Measurements from ENCODE around the gene CC2D2B. TPM values are rescaled to one million over a fixed set of nuclear protein-coding genes. Genes with fewer than 3 reads are reported as not detected.

Gene CC2D2B
- total RNA-seq, 1 experiment from 2014 or later = 0.20 TPM

DNA sequence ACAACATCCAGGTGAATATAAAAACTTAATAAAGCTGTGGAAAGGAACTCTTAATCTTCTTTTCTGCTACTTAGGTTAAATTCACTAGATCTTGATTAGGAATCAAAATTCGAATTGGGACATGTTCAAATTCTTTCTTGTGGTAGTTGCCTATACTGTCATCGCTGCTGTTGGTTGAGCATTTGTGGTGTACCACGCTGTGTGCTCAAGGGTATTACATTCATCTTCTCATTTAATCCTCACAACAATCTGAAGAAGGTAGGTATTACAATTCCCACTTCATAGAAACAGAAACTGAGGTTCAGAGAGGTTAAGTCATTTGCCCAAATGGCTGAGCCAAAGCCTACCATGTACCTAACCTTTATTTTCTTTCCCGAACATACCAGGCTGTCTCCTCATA, 39.9 kb upstream of the CC2D2B start:
- H3K4me3 Mint-ChIP-seq = no peak overlapping the region
- no peaks in the 10 kb centered on the region for H3K9me3 Mint-ChIP-seq
- H3K4me1 Mint-ChIP-seq = no peaks in the 10 kb centered on the region
- ChIA-PET POLR2A (no interaction called here), CTCF (interaction anchor here (1.7 to 1.8 kb wide), 2 partner anchors 26 to 174 kb away, joined by 4 to 12 read pairs; partner anchors contain the start of gene TCTN3)
- DNase-seq (ENCODE audit: low spot score) (no peak), ATAC-seq (no peak)
- H3K36me3 Mint-ChIP-seq = peaks cover 8% of the 10 kb centered on the region
- TF ChIP-seq ELF4 (CRISPR knock-in tag; IDR thresholded peaks at IDR 0.05; ENCODE audit: low read depth) (no peak), FOXP1 (CRISPR knock-in tag; IDR thresholded peaks at IDR 0.05; ENCODE audit: borderline replicate concordance) (no peak), TEAD1 (CRISPR knock-in tag; IDR thresholded peaks at IDR 0.05) (no peak), ZNF263 (CRISPR knock-in tag; IDR thresholded peaks at IDR 0.05; ENCODE audit: low read depth) (no peak), SP1 (CRISPR knock-in tag; conservative IDR thresholded peaks at IDR 0.05) (no peak), TEAD4 (CRISPR knock-in tag; IDR thresholded peaks at IDR 0.05) (no peak), TCF7 (CRISPR knock-in tag; IDR thresholded peaks at IDR 0.05; ENCODE audit: low read depth) (no peak), NR2C2 (CRISPR knock-in tag; IDR thresholded peaks at IDR 0.05) (no peak), GTF2I (CRISPR knock-in tag; conservative IDR thresholded peaks at IDR 0.05) (no peak), CREB1 (CRISPR knock-in tag; IDR thresholded peaks at IDR 0.05) (no peak)
- TF ChIP-seq, protein P1, sequence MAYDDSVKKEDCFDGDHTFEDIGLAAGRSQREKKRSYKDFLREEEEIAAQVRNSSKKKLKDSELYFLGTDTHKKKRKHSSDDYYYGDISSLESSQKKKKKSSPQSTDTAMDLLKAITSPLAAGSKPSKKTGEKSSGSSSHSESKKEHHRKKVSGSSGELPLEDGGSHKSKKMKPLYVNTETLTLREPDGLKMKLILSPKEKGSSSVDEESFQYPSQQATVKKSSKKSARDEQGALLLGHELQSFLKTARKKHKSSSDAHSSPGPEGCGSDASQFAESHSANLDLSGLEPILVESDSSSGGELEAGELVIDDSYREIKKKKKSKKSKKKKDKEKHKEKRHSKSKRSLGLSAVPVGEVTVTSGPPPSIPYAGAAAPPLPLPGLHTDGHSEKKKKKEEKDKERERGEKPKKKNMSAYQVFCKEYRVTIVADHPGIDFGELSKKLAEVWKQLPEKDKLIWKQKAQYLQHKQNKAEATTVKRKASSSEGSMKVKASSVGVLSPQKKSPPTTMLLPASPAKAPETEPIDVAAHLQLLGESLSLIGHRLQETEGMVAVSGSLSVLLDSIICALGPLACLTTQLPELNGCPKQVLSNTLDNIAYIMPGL (CRISPR knock-in tag; IDR thresholded peaks at IDR 0.05) = no peak
- TF ChIP-seq, protein P2, sequence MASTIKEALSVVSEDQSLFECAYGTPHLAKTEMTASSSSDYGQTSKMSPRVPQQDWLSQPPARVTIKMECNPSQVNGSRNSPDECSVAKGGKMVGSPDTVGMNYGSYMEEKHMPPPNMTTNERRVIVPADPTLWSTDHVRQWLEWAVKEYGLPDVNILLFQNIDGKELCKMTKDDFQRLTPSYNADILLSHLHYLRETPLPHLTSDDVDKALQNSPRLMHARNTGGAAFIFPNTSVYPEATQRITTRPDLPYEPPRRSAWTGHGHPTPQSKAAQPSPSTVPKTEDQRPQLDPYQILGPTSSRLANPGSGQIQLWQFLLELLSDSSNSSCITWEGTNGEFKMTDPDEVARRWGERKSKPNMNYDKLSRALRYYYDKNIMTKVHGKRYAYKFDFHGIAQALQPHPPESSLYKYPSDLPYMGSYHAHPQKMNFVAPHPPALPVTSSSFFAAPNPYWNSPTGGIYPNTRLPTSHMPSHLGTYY (CRISPR knock-in tag; IDR thresholded peaks at IDR 0.05) = no peak
- TF ChIP-seq, protein P3, sequence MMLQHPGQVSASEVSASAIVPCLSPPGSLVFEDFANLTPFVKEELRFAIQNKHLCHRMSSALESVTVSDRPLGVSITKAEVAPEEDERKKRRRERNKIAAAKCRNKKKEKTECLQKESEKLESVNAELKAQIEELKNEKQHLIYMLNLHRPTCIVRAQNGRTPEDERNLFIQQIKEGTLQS (CRISPR knock-in tag; conservative IDR thresholded peaks at IDR 0.05) = no peak
- TF ChIP-seq, protein P4, sequence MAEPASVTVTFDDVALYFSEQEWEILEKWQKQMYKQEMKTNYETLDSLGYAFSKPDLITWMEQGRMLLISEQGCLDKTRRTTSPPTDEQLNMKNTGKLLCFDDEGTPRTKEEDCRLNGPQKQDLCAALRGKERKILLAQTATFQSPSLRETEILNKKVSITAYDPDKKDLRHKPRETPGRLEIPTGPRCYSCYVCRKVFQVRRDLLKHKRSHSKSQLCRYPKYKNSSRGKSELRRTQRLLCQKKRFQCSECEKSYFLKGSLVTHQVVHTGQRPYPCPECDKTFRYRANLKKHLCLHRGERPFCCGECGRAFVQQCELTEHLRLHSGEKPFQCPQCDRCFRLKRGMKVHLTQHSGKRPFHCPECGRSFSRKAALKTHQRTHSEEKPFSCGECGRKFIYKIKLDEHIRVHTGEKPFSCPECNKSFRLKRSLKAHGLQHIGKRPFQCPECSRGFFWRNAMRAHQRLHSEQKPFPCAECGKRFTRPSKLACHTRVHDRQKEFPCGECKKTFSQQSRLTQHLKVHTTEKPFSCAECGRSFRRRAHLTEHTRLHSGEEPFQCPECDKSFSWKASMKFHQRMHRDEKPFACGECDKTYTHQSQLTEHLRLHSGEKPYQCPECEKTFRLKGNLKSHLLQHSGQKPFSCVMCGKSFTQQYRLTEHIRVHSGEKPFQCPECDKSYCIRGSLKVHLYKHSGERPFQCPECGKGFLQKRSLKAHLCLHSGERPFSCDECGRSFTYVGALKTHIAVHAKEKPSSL (CRISPR knock-in tag; conservative IDR thresholded peaks at IDR 0.05) = no peak
- TF ChIP-seq, protein P5, sequence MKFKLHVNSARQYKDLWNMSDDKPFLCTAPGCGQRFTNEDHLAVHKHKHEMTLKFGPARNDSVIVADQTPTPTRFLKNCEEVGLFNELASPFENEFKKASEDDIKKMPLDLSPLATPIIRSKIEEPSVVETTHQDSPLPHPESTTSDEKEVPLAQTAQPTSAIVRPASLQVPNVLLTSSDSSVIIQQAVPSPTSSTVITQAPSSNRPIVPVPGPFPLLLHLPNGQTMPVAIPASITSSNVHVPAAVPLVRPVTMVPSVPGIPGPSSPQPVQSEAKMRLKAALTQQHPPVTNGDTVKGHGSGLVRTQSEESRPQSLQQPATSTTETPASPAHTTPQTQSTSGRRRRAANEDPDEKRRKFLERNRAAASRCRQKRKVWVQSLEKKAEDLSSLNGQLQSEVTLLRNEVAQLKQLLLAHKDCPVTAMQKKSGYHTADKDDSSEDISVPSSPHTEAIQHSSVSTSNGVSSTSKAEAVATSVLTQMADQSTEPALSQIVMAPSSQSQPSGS (CRISPR knock-in tag; IDR thresholded peaks at IDR 0.05; ENCODE audit: borderline replicate concordance, low read depth) = no peak
- TF ChIP-seq, protein P6, sequence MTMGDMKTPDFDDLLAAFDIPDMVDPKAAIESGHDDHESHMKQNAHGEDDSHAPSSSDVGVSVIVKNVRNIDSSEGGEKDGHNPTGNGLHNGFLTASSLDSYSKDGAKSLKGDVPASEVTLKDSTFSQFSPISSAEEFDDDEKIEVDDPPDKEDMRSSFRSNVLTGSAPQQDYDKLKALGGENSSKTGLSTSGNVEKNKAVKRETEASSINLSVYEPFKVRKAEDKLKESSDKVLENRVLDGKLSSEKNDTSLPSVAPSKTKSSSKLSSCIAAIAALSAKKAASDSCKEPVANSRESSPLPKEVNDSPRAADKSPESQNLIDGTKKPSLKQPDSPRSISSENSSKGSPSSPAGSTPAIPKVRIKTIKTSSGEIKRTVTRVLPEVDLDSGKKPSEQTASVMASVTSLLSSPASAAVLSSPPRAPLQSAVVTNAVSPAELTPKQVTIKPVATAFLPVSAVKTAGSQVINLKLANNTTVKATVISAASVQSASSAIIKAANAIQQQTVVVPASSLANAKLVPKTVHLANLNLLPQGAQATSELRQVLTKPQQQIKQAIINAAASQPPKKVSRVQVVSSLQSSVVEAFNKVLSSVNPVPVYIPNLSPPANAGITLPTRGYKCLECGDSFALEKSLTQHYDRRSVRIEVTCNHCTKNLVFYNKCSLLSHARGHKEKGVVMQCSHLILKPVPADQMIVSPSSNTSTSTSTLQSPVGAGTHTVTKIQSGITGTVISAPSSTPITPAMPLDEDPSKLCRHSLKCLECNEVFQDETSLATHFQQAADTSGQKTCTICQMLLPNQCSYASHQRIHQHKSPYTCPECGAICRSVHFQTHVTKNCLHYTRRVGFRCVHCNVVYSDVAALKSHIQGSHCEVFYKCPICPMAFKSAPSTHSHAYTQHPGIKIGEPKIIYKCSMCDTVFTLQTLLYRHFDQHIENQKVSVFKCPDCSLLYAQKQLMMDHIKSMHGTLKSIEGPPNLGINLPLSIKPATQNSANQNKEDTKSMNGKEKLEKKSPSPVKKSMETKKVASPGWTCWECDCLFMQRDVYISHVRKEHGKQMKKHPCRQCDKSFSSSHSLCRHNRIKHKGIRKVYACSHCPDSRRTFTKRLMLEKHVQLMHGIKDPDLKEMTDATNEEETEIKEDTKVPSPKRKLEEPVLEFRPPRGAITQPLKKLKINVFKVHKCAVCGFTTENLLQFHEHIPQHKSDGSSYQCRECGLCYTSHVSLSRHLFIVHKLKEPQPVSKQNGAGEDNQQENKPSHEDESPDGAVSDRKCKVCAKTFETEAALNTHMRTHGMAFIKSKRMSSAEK (CRISPR knock-in tag; IDR thresholded peaks at IDR 0.05; ENCODE audit: borderline replicate concordance) = no peak
- TF ChIP-seq, protein P7, sequence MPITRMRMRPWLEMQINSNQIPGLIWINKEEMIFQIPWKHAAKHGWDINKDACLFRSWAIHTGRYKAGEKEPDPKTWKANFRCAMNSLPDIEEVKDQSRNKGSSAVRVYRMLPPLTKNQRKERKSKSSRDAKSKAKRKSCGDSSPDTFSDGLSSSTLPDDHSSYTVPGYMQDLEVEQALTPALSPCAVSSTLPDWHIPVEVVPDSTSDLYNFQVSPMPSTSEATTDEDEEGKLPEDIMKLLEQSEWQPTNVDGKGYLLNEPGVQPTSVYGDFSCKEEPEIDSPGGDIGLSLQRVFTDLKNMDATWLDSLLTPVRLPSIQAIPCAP (CRISPR knock-in tag; IDR thresholded peaks at IDR 0.05) = no peak
- TF ChIP-seq, protein P8, sequence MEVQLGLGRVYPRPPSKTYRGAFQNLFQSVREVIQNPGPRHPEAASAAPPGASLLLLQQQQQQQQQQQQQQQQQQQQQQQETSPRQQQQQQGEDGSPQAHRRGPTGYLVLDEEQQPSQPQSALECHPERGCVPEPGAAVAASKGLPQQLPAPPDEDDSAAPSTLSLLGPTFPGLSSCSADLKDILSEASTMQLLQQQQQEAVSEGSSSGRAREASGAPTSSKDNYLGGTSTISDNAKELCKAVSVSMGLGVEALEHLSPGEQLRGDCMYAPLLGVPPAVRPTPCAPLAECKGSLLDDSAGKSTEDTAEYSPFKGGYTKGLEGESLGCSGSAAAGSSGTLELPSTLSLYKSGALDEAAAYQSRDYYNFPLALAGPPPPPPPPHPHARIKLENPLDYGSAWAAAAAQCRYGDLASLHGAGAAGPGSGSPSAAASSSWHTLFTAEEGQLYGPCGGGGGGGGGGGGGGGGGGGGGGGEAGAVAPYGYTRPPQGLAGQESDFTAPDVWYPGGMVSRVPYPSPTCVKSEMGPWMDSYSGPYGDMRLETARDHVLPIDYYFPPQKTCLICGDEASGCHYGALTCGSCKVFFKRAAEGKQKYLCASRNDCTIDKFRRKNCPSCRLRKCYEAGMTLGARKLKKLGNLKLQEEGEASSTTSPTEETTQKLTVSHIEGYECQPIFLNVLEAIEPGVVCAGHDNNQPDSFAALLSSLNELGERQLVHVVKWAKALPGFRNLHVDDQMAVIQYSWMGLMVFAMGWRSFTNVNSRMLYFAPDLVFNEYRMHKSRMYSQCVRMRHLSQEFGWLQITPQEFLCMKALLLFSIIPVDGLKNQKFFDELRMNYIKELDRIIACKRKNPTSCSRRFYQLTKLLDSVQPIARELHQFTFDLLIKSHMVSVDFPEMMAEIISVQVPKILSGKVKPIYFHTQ (CRISPR knock-in tag; IDR thresholded peaks at IDR 0.05) = no peak
- TF ChIP-seq, protein P9, sequence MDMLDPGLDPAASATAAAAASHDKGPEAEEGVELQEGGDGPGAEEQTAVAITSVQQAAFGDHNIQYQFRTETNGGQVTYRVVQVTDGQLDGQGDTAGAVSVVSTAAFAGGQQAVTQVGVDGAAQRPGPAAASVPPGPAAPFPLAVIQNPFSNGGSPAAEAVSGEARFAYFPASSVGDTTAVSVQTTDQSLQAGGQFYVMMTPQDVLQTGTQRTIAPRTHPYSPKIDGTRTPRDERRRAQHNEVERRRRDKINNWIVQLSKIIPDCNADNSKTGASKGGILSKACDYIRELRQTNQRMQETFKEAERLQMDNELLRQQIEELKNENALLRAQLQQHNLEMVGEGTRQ (CRISPR knock-in tag; IDR thresholded peaks at IDR 0.05) = no peak
- H3K27me3 Mint-ChIP-seq (ENCODE audit: low read depth) = no peaks in the 10 kb centered on the region
- no peak overlapping the region for H3K27ac Mint-ChIP-seq

Data from WTC11 (cell line).